H1 (cell line): Measurements from ENCODE around the gene SEMA3F. TPM values are rescaled to one million over a fixed set of nuclear protein-coding genes. Genes with fewer than 3 reads are reported as not detected.

ENCODE experiments used
- CTCF ChIA-PET: fragments of 300-600 bp; sonication (Branson Sonifier 250); formaldehyde crosslinking; loops from one replicate; lab custom pipeline; 2021; ENCODE audit not compliant: partially characterized antibody; lab: Charles Lee
- POLR2A ChIA-PET: fragments of 300-600 bp; sonication (Branson Sonifier 250); formaldehyde crosslinking; loops from one replicate; lab custom pipeline; 2021; ENCODE audit warnings: inconsistent platforms; ENCODE audit not compliant: partially characterized antibody; lab: Charles Lee
- DNase-seq, 2 experiments: peaks; one replicate each; pipeline versions ENCODE4 v3.0.0 to v3.0.0-alpha.2; 2010 to 2022; ENCODE audit warnings: low spot score in 2 of 2, low read depth in 1 of 2, mixed read lengths in 1 of 2
- FAIRE-seq: peaks from 2 replicates; lab custom pipeline; 2011; peaks lifted over from hg19 to GRCh38; lab: Jason Lieb, UNC
- H2AFZ ChIP-seq: 2 replicates; pipeline ENCODE4 v1.8.1; 2012; ENCODE audit warnings: low read length, inconsistent platforms
- H2AK5ac ChIP-seq: 2 replicates; pipeline ENCODE4 v1.6.1; 2013; ENCODE audit warnings: low read depth, low read length
- H2BK120ac ChIP-seq: replicated peaks from 2 replicates; pipeline ENCODE3; 2013; ENCODE audit warnings: low read depth, low read length, inconsistent platforms
- H2BK12ac ChIP-seq: 2 replicates; pipeline ENCODE4 v1.6.1; 2013; ENCODE audit warnings: low read depth, low read length
- H2BK15ac ChIP-seq: 2 replicates; pipeline ENCODE4 v1.6.1; 2013; ENCODE audit warnings: low read length
- H2BK20ac ChIP-seq: 2 replicates; pipeline ENCODE4 v1.6.1; 2013; ENCODE audit warnings: low read length
- H2BK5ac ChIP-seq: 2 replicates; pipeline ENCODE4 v1.6.1; 2013; ENCODE audit warnings: low read depth, low read length
- H3K14ac ChIP-seq: 2 replicates; pipeline ENCODE4 v1.6.1; 2013; ENCODE audit warnings: inconsistent platforms; ENCODE audit not compliant: insufficient read length
- H3K18ac ChIP-seq: 2 replicates; pipeline ENCODE4 v1.6.1; 2013; ENCODE audit warnings: low read length; ENCODE audit errors: extremely low read depth
- H3K23ac ChIP-seq: 2 replicates; pipeline ENCODE4 v1.6.1; 2013; ENCODE audit warnings: inconsistent platforms; ENCODE audit not compliant: insufficient read length
- H3K23me2 ChIP-seq: 2 replicates; pipeline ENCODE4 v1.6.1; 2013; ENCODE audit warnings: low read depth, low read length
- H3K27ac ChIP-seq: 2 replicates; pipeline ENCODE4 v1.6.1; 2011; ENCODE audit warnings: low read depth, low read length, inconsistent platforms
- H3K27me3 ChIP-seq, 4 experiments: replicated peaks in 1 of 4; 1 replicate in 1 of 4; 2 replicates in 3 of 4; pipeline versions ENCODE4 v1.6.1 to v1.8.1; 2011 to 2013; ENCODE audit warnings: low read length in 3 of 4, mild to moderate bottlenecking in 3 of 4, inconsistent platforms in 2 of 4, mixed read lengths in 2 of 4, moderate library complexity in 1 of 4; ENCODE audit not compliant: control insufficient read depth in 3 of 4, insufficient read depth in 3 of 4; ENCODE audit errors: extremely low read depth in 1 of 4
- H3K36me3 ChIP-seq, 4 experiments: 2 replicates each; pipeline versions ENCODE4 v1.6.1 to v1.8.1; 2011 to 2013; ENCODE audit warnings: mild to moderate bottlenecking in 4 of 4, low read length in 3 of 4, moderate library complexity in 2 of 4, control low read depth in 1 of 4, inconsistent platforms in 1 of 4; ENCODE audit not compliant: insufficient read depth in 4 of 4, control insufficient read depth in 2 of 4
- H3K4ac ChIP-seq: replicated peaks from 2 replicates; pipeline ENCODE3; 2013; ENCODE audit warnings: low read length, low read depth, mixed read lengths, inconsistent platforms; ENCODE audit not compliant: insufficient read length
- H3K4me1 ChIP-seq, 4 experiments: replicated peaks in 1 of 4; 1 replicate in 1 of 4; 2 replicates in 3 of 4; pipeline versions ENCODE4 v1.6.1 to v1.8.1; 2011 to 2013; ENCODE audit warnings: low read length in 3 of 4, inconsistent platforms in 2 of 4, mixed read lengths in 1 of 4; ENCODE audit not compliant: insufficient read depth in 4 of 4, control insufficient read depth in 3 of 4
- H3K4me2 ChIP-seq, 2 experiments: 2 replicates each; pipeline versions ENCODE4 v1.6.1 to v1.8.1; 2011 to 2013; ENCODE audit warnings: low read depth in 2 of 2, low read length in 2 of 2, control low read depth in 1 of 2, inconsistent platforms in 1 of 2, mild to moderate bottlenecking in 1 of 2; ENCODE audit not compliant: insufficient read depth in 1 of 2
- H3K4me3 ChIP-seq, 4 experiments: fragments of 200-600, 300-600 bp in 1 of 4; sonication (generic), shearing (Covaris generic), sonication (Bioruptor Twin) in 1 of 4; 2 replicates each; pipeline versions ENCODE4 v1.5.1 to v1.8.1; 2011 to 2016; ENCODE audit warnings: low read length in 4 of 4, low read depth in 3 of 4, control low read depth in 2 of 4, inconsistent platforms in 2 of 4, mild to moderate bottlenecking in 2 of 4, mixed read lengths in 1 of 4, moderate library complexity in 1 of 4; ENCODE audit not compliant: insufficient read depth in 2 of 4; ENCODE audit errors: extremely low read depth in 1 of 4
- H3K56ac ChIP-seq: replicated peaks from 2 replicates; pipeline ENCODE3; 2013; ENCODE audit warnings: low read depth, mild to moderate bottlenecking, mixed read lengths, low read length, inconsistent platforms; ENCODE audit not compliant: insufficient read length
- H3K79me1 ChIP-seq: 2 replicates; pipeline ENCODE4 v1.6.1; 2013; ENCODE audit warnings: low read depth, low read length, control low read depth
- H3K79me2 ChIP-seq, 2 experiments: 2 replicates each; pipeline versions ENCODE4 v1.6.1 to v1.8.1; 2012 to 2013; ENCODE audit warnings: low read length in 2 of 2, mild to moderate bottlenecking in 2 of 2, inconsistent platforms in 1 of 2; ENCODE audit not compliant: insufficient read depth in 2 of 2, control insufficient read depth in 1 of 2
- H3K9ac ChIP-seq, 4 experiments: replicated peaks in 1 of 4; 1 replicate in 1 of 4; 2 replicates in 3 of 4; pipeline versions ENCODE4 v1.6.1 to v1.8.1; 2011 to 2013; ENCODE audit warnings: low read depth in 3 of 4, low read length in 3 of 4, control low read depth in 2 of 4, mild to moderate bottlenecking in 2 of 4, moderate library complexity in 2 of 4, inconsistent platforms in 1 of 4; ENCODE audit errors: extremely low read depth in 1 of 4
- H3K9me3 ChIP-seq, 2 experiments: 2 replicates each; pipeline versions ENCODE4 v1.6.1 to v1.8.1; 2012 to 2013; ENCODE audit warnings: mild to moderate bottlenecking in 2 of 2, moderate library complexity in 2 of 2, control low read depth in 1 of 2, inconsistent platforms in 1 of 2, low read depth in 1 of 2, low read length in 1 of 2, mixed read lengths in 1 of 2; ENCODE audit not compliant: insufficient read depth in 2 of 2
- H4K20me1 ChIP-seq, 2 experiments: replicated peaks in 1 of 2; 2 replicates each; pipeline versions ENCODE3 to v1.8.1; 2011 to 2013; ENCODE audit warnings: inconsistent platforms in 2 of 2, low read length in 2 of 2, mild to moderate bottlenecking in 1 of 2; ENCODE audit not compliant: insufficient read depth in 2 of 2, control insufficient read depth in 1 of 2
- H4K5ac ChIP-seq: 2 replicates; pipeline ENCODE4 v1.6.1; 2013; ENCODE audit warnings: low read length, low read depth, mixed read lengths, inconsistent platforms; ENCODE audit not compliant: insufficient read length
- H4K8ac ChIP-seq: 2 replicates; pipeline ENCODE4 v1.8.0; 2013; ENCODE audit warnings: mild to moderate bottlenecking, moderate library complexity, low read length, inconsistent platforms; ENCODE audit not compliant: insufficient read depth; ENCODE audit errors: extremely low read depth
- H4K91ac ChIP-seq: replicated peaks from 2 replicates; pipeline ENCODE3; 2013; ENCODE audit warnings: low read length, mixed read lengths, inconsistent platforms; ENCODE audit not compliant: insufficient read length
- ATF3 ChIP-seq: IDR thresholded peaks from 2 replicates; pipeline ENCODE4 v1.6.1; 2011; ENCODE audit warnings: low read depth, mild to moderate bottlenecking, low read length; ENCODE audit not compliant: insufficient read depth
- BCL11A ChIP-seq, 2 experiments: IDR thresholded peaks; one replicate each; pipeline ENCODE4 v1.6.1; 2011; ENCODE audit warnings: low read depth in 2 of 2, low read length in 2 of 2, mild to moderate bottlenecking in 2 of 2
- CBX8 ChIP-seq: fragments of 300-800, 300-1000 bp; sonication (generic); IDR thresholded peaks from 2 replicates; pipeline ENCODE4 v1.7.1; 2016; ENCODE audit warnings: low read depth, low read length, borderline replicate concordance
- CHD1 ChIP-seq: IDR thresholded peaks from 2 replicates; pipeline ENCODE4 v1.6.1; 2012; ENCODE audit warnings: low read depth, low read length, improper control_type of control experiment
- CHD2 ChIP-seq: IDR thresholded peaks from 2 replicates; pipeline ENCODE4 v1.6.1; 2012; ENCODE audit warnings: low read length, improper control_type of control experiment
- CREB1 ChIP-seq: IDR thresholded peaks from 2 replicates; pipeline ENCODE4 v1.6.1; 2012; ENCODE audit warnings: inconsistent platforms
- CTBP2 ChIP-seq: IDR thresholded peaks from 2 replicates; pipeline ENCODE4 v1.7.0; 2011; ENCODE audit warnings: borderline replicate concordance, mild to moderate bottlenecking, moderate library complexity, mixed read lengths, low read length; ENCODE audit not compliant: insufficient read depth, insufficient read length
- JUN ChIP-seq: IDR thresholded peaks from 2 replicates; pipeline ENCODE4 v1.6.1; 2011; ENCODE audit warnings: low read depth, mild to moderate bottlenecking, improper control_type of control experiment, low read length
- MAX ChIP-seq: IDR thresholded peaks from 2 replicates; pipeline ENCODE4 v1.6.1; 2012; ENCODE audit warnings: inconsistent platforms
- NANOG ChIP-seq: IDR thresholded peaks from 2 replicates; pipeline ENCODE4 v1.6.1; 2011; ENCODE audit warnings: low read length, low read depth, mild to moderate bottlenecking, inconsistent platforms; ENCODE audit not compliant: insufficient read depth, poor library complexity, severe bottlenecking
- RBBP5 ChIP-seq: IDR thresholded peaks from 2 replicates; pipeline ENCODE4 v1.7.1; 2012; ENCODE audit warnings: low read depth, mild to moderate bottlenecking, inconsistent platforms, low read length, moderate library complexity, borderline replicate concordance
- SIX5 ChIP-seq: IDR thresholded peaks from 2 replicates; pipeline ENCODE4 v1.6.1; 2011; ENCODE audit warnings: mild to moderate bottlenecking, low read depth, low read length
- SP2 ChIP-seq: IDR thresholded peaks from 2 replicates; pipeline ENCODE4 v1.6.1; 2012; ENCODE audit warnings: mild to moderate bottlenecking, low read length, inconsistent platforms
- TBP ChIP-seq: IDR thresholded peaks from 2 replicates; pipeline ENCODE4 v1.6.1; 2011; ENCODE audit warnings: low read depth, low read length, improper control_type of control experiment
- WGBS, 2 experiments: shearing (Covaris generic) in 1 of 2; methylation state at CpG; one replicate each; pipeline versions ENCODE4 v1.1.6 to v1.1.7; 2013 to 2015; ENCODE audit warnings: low lambda C conversion rate in 2 of 2, mixed read lengths in 2 of 2, inconsistent platforms in 1 of 2, low coverage in 1 of 2, missing lambda C conversion rate in 1 of 2; ENCODE audit not compliant: insufficient replicate concordance in 2 of 2, insufficient coverage in 1 of 2, insufficient read length in 1 of 2; ENCODE audit errors: extremely low coverage in 1 of 2, missing lambda C conversion rate in 1 of 2; 5-methylcytosine and 5-hydroxymethylcytosine counted together
- polyA plus RNA-seq, 7 experiments: library from polyadenylated mRNA; depleted of rRNA in 3 of 7; stranded (reverse) in 5 of 7; unstranded in 2 of 7; fragments of >200 nt in 5 of 7; fragments of 200-250 nt in 2 of 7; gene quantifications; 1 replicate in 5 of 7; 2 replicates in 1 of 7; 4 replicates in 1 of 7; pipeline versions ENCODE4 v1.2.1 to v1.2.3, GENCODE V29; 2011 to 2013; ENCODE audit warnings: missing spikeins in 2 of 7, mixed read lengths in 2 of 7
- total RNA-seq: library from RNA; stranded (reverse); fragmentation: NEBNext Ultra II Directional; extraction: Animal tissue kit (Norgen Biotek cat#: 25700); gene quantifications from 2 replicates; pipeline ENCODE4 v1.2.1, GENCODE V29; 2021

The SEMA3F gene
- total and polyA plus RNA-seq, 2 of the 8 experiments (the other 6 are each of a cell fraction or from before 2014, with no cell fraction given) = 20.3 to 37.0 TPM

- ChIA-PET CTCF (interaction anchor here (0.7 to 25.0 kb wide), 6 partner anchors 22 to 97 kb away, joined by 3 to 299 read pairs (median 6); partner anchors contain the start of gene GNAT1), POLR2A (interaction anchor here (0.6 to 7.2 kb wide), 5 partner anchors 10 to 255 kb away, joined by 3 to 34 read pairs (median 7); no protein-coding TSS in a partner anchor)
- no peak overlapping the region for H3K4me3 ChIP-seq
- H2AK5ac ChIP-seq = no peak overlapping the region
- no peak overlapping the region for H4K8ac ChIP-seq
- DNase-seq (no peak), FAIRE-seq (no peak)
- no peak overlapping the region for H2BK5ac ChIP-seq
- WGBS, 2 experiments = 86% methylated on average over 6 of the region's 6 CpGs; no CpG with 5 or more reads in 1 of the 2 experiments
- no peak overlapping the region for H2BK15ac ChIP-seq
- no peak overlapping the region for H4K5ac ChIP-seq
- no peak overlapping the region for H3K23ac ChIP-seq
- H3K4ac ChIP-seq = no peak overlapping the region
- H4K20me1 ChIP-seq = peaks cover 6 to 17% of the 10 kb centered on the region in 2 experiments
- no peak overlapping the region for H3K9ac ChIP-seq
- no peak overlapping the region for H2AFZ ChIP-seq
- no peak overlapping the region; the same call in 1 of the 2 replicates for H3K27ac ChIP-seq
- no peaks in the 10 kb centered on the region for H3K9me3 ChIP-seq
- no peak overlapping the region for H2BK20ac ChIP-seq
- no peak overlapping the region for H3K4me2 ChIP-seq
- H4K91ac ChIP-seq = no peak overlapping the region
- H3K27me3 ChIP-seq = no peaks in the 10 kb centered on the region
- H2BK120ac ChIP-seq = no peak overlapping the region
- no peak overlapping the region for H3K56ac ChIP-seq
- peaks cover 0 to 20% of the 10 kb centered on the region in 2 experiments; a peak in 2 of 4 replicates for H3K79me2 ChIP-seq
- H3K23me2 ChIP-seq = no peaks in the 10 kb centered on the region
- H2BK12ac ChIP-seq = no peak overlapping the region
- peaks cover 26% of the 10 kb centered on the region for H3K79me1 ChIP-seq
- peaks cover 0 to 28% (median 20%) of the 10 kb centered on the region in 4 experiments; a peak in 6 of 7 replicates for H3K4me1 ChIP-seq
- H3K14ac ChIP-seq = no peak overlapping the region
- no peak overlapping the region for H3K18ac ChIP-seq
- peaks cover 0 to 5% (median under 1%) of the 10 kb centered on the region in 4 experiments; a peak in 3 of 8 replicates for H3K36me3 ChIP-seq
- TF ChIP-seq RBBP5 = no peak
- no peak for TF ChIP-seq CHD2
- no peak for TF ChIP-seq CREB1
- no peak for TF ChIP-seq NANOG
- TF ChIP-seq CHD1 = no peak
- no peak for TF ChIP-seq SP2
- TF ChIP-seq JUN = no peak
- TF ChIP-seq TBP = no peak
- no peak for TF ChIP-seq CBX8
- TF ChIP-seq ATF3 = no peak
- no peak for TF ChIP-seq BCL11A (IDR thresholded peaks at IDR 0.05; ENCODE audit: low read depth in 2 of 2, low read length in 2 of 2)
- no peak for TF ChIP-seq MAX
- no peak for TF ChIP-seq SIX5
- TF ChIP-seq CTBP2 = no peak
Measured at GRCh38 chr3:50168791-50169190, 13.7 kb downstream of the SEMA3F start.
